Loucy (cell line): ENCODE data around the gene PILRA.

Experiments used
- H2AFZ ChIP-seq: fragments of 200-600 bp; sonication (generic); 2 replicates; pipeline ENCODE4 v1.6.0; 2016; ENCODE audit warnings: antibody characterized with exemption, mild to moderate bottlenecking, low read length, moderate library complexity
- H3F3A ChIP-seq: fragments of 200-600 bp; 2 replicates; pipeline ENCODE4 v1.6.0; 2016; ENCODE audit warnings: antibody characterized with exemption, low read depth, mild to moderate bottlenecking
- H3K27me3 ChIP-seq: fragments of 200-600 bp; sonication (generic); 2 replicates; pipeline ENCODE4 v1.6.1; 2014; ENCODE audit warnings: low read length, mild to moderate bottlenecking; ENCODE audit not compliant: insufficient read depth, poor library complexity, severe bottlenecking
- H3K36me3 ChIP-seq: fragments of 200-600 bp; sonication (generic); 2 replicates; pipeline ENCODE4 v1.6.1; 2016; ENCODE audit warnings: low read length; ENCODE audit not compliant: insufficient read depth
- H3K4me1 ChIP-seq: fragments of 200-600 bp; sonication (generic); 2 replicates; pipeline ENCODE4 v1.5.1; 2014; ENCODE audit warnings: low read length, mild to moderate bottlenecking; ENCODE audit not compliant: insufficient read depth, poor library complexity, severe bottlenecking
- H3K4me2 ChIP-seq: fragments of 200-600 bp; sonication (generic); 2 replicates; pipeline ENCODE4 v1.6.0; 2014; ENCODE audit warnings: antibody characterized with exemption, low read length, low read depth, mild to moderate bottlenecking; ENCODE audit not compliant: poor library complexity, severe bottlenecking
- H3K4me3 ChIP-seq: fragments of 200-600 bp; sonication (generic); 2 replicates; pipeline ENCODE4 v1.5.1; 2014; ENCODE audit warnings: low read length, mild to moderate bottlenecking, mixed read lengths; ENCODE audit not compliant: poor library complexity, severe bottlenecking
- H3K79me2 ChIP-seq: fragments of 200-600 bp; sonication (generic); 2 replicates; pipeline ENCODE4 v1.6.1; 2014; ENCODE audit warnings: low read length; ENCODE audit not compliant: insufficient read depth
- H3K9ac ChIP-seq: fragments of 200-600 bp; sonication (generic); 2 replicates; pipeline ENCODE4 v1.6.0; 2014; ENCODE audit warnings: mild to moderate bottlenecking, low read depth, low read length, moderate library complexity; ENCODE audit not compliant: poor library complexity, severe bottlenecking
- H3K9me2 ChIP-seq: fragments of 200-600 bp; sonication (generic); replicated peaks from 2 replicates; pipeline ENCODE4 v1.6.1; 2016; ENCODE audit warnings: low read depth, low read length, mixed read lengths
- H3K9me3 ChIP-seq: fragments of 200-600 bp; sonication (generic); 2 replicates; pipeline ENCODE4 v1.6.1; 2014; ENCODE audit warnings: mild to moderate bottlenecking, antibody characterized with exemption, low read length, low read depth; ENCODE audit not compliant: insufficient read depth
- H4K20me1 ChIP-seq: fragments of 200-600 bp; sonication (generic); 2 replicates; pipeline ENCODE4 v1.6.0; 2014; ENCODE audit warnings: antibody characterized with exemption, low read length, mild to moderate bottlenecking; ENCODE audit not compliant: insufficient read depth, poor library complexity, severe bottlenecking
- EZH2phosphoT487 ChIP-seq: fragments of 200-600 bp; IDR thresholded peaks from 2 replicates; pipeline ENCODE4 v1.6.1; 2018; ENCODE audit warnings: antibody characterized with exemption, mild to moderate bottlenecking, moderate library complexity, borderline replicate concordance
- TF ChIP-seq, protein P1 (sequence below): fragments of 200-600 bp; sonication (generic); conservative IDR thresholded peaks from 2 replicates; pipeline ENCODE4 v1.5.1; 2014; ENCODE audit warnings: mild to moderate bottlenecking, antibody characterized with exemption, low read length

The PILRA gene

DNA sequence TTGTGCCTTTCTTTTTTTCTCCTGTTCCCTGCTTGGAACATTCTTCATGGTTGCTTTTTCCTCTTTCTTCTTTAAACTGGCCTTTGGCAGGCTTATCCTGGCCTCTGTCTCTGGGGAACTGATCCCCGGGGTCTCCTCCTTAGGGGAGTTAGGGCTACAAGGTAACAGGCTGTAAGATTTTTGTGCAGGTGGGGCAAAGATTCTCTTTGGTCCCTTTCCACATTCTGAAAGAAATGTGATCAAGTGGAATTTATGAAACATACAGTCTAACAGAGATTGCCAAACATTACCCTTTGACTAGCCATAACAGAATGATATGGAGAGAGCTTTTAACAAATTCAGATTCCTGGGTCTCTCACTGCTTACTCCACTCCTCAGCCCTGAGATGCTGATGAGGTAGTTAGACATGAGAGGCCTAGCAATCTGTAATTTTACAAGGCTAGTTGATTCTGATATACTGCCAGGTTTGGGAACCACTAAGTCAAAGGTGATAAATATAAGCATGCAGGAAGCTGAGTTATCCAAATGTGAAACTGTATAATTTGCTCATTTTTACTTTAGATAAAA is 46.5 kb downstream of the PILRA start:
- Histone ChIP-seq H3K9me2 (no peaks in the 10 kb centered on the region), H4K20me1 (no peaks in the 10 kb centered on the region), H3K4me3 (no peak overlapping the region)

DNA sequence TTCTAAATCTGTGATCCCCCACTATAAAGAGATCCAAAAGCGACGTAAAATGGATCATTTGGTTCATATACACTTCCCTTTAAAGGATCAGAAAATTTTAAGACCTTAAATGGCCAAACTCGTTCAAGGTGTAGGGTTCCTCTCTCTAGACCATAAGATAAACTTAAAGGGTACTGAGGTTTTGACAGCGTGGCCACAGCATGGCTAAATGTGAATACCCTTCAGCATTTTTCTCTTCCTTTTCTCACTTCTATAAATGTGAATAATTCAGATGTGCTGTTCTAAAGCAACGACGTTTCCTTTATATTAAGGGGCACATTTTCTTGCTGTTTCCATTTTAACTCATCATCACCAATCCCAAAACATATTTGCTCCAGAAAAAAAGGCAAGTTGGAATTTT is 50.0 kb downstream of the PILRA start:
- H2AFZ ChIP-seq, result no peak overlapping the region
- no peak overlapping the region for H3K4me2 ChIP-seq
- no peaks in the 10 kb centered on the region for H3K79me2 ChIP-seq
- no peaks in the 10 kb centered on the region for H3K9me3 ChIP-seq
- H3F3A ChIP-seq, result peaks cover 5% of the 10 kb centered on the region; the same call in 1 of the 2 replicates
- H3K4me3 ChIP-seq, result no peak overlapping the region
- no peak overlapping the region for H3K9ac ChIP-seq
- TF ChIP-seq EZH2phosphoT487, result no peak
- TF ChIP-seq, protein P1, sequence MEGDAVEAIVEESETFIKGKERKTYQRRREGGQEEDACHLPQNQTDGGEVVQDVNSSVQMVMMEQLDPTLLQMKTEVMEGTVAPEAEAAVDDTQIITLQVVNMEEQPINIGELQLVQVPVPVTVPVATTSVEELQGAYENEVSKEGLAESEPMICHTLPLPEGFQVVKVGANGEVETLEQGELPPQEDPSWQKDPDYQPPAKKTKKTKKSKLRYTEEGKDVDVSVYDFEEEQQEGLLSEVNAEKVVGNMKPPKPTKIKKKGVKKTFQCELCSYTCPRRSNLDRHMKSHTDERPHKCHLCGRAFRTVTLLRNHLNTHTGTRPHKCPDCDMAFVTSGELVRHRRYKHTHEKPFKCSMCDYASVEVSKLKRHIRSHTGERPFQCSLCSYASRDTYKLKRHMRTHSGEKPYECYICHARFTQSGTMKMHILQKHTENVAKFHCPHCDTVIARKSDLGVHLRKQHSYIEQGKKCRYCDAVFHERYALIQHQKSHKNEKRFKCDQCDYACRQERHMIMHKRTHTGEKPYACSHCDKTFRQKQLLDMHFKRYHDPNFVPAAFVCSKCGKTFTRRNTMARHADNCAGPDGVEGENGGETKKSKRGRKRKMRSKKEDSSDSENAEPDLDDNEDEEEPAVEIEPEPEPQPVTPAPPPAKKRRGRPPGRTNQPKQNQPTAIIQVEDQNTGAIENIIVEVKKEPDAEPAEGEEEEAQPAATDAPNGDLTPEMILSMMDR, result no peak
- no peaks in the 10 kb centered on the region for H4K20me1 ChIP-seq
- no peaks in the 10 kb centered on the region for H3K36me3 ChIP-seq
- no peaks in the 10 kb centered on the region for H3K9me2 ChIP-seq
- peaks cover 5% of the 10 kb centered on the region for H3K4me1 ChIP-seq
- no peaks in the 10 kb centered on the region for H3K27me3 ChIP-seq

More for the DNA sequence above, 46.5 kb downstream of the PILRA start:
- TF ChIP-seq, protein P1, result no peak
- no peak for TF ChIP-seq EZH2phosphoT487
- Histone ChIP-seq H3K9ac (no peak overlapping the region), H3K36me3 (no peaks in the 10 kb centered on the region), H3F3A (no peaks in the 10 kb centered on the region), H3K4me1 (no peaks in the 10 kb centered on the region), H2AFZ (no peak overlapping the region), H3K79me2 (no peaks in the 10 kb centered on the region), H3K27me3 (no peaks in the 10 kb centered on the region), H3K9me3 (no peaks in the 10 kb centered on the region), H3K4me2 (no peak overlapping the region)

DNA sequence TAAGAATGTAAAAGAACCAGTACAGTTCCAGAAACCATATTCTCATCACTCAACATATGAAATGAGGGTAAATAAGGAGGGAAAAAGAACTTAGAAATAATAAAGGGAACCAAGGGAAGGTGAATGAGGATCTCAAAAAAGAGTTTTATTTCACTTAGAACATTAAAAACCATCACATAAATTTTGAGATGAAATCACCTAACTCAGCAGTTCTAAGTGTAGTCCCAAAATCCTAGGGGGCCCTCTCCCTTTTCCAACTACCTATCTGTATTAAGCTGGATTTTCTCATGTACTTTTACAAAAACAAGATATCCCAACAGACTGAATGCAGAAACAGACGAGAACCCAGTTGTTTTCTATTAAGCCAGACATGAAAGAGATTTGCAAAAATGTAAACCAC is 52.1 kb downstream of the PILRA start:
- Histone ChIP-seq H3K9me3 (no peaks in the 10 kb centered on the region), H3K9ac (no peak overlapping the region), H3K79me2 (peaks cover 7% of the 10 kb centered on the region), H3K4me1 (peaks cover 6% of the 10 kb centered on the region), H3K27me3 (no peaks in the 10 kb centered on the region), H3K4me3 (no peak overlapping the region), H4K20me1 (peaks cover 2% of the 10 kb centered on the region), H3K9me2 (no peaks in the 10 kb centered on the region), H3K4me2 (no peak overlapping the region), H2AFZ (no peak overlapping the region), H3K36me3 (no peaks in the 10 kb centered on the region), H3F3A (peaks cover 5% of the 10 kb centered on the region; the same call in 1 of the 2 replicates)
- TF ChIP-seq EZH2phosphoT487, result no peak
- TF ChIP-seq, protein P1, result no peak
